ENCODE results near the gene CCNJL.

The CCNJL gene

GRCh38 chr5:160330212-160330611 lies 17.8 kb upstream of the CCNJL start:
- no peak for DNase-seq

- DNase-seq, result no peak
These were observed 15.5 kb upstream of the CCNJL start for GRCh38 chr5:160327818-160328217.

GRCh38 chr5:160326981-160327380 lies 14.6 kb upstream of the CCNJL start:
- DNase-seq, result no peak

- DNase-seq, result no peak
These were observed 13.4 kb upstream of the CCNJL start for GRCh38 chr5:160325716-160326115.

GRCh38 chr5:160324886-160325285 lies 12.5 kb upstream of the CCNJL start:
- DNase-seq, result no peak

- DNase-seq, result no peak
These were observed 6.0 kb upstream of the CCNJL start for GRCh38 chr5:160318409-160318808.

GRCh38 chr5:160317434-160317833 lies 5.1 kb upstream of the CCNJL start:
- DNase-seq, result no peak

GRCh38 chr5:160315968-160316367 lies 3.6 kb upstream of the CCNJL start:
- no peak for DNase-seq

GRCh38 chr5:160312960-160313727 lies 780 bp upstream of the CCNJL start:
- DNase-seq, result no peak

GRCh38 chr5:160311491-160312133 lies 752 bp downstream of the CCNJL start:
- DNase-seq, result no peak

GRCh38 chr5:160310552-160311295 lies 1.6 kb downstream of the CCNJL start:
- DNase-seq, result peak in 1 of 2 experiments; percentile 20

GRCh38 chr5:160310140-160310539 lies 2.2 kb downstream of the CCNJL start:
- DNase-seq, result peak; percentile 62 to 63

GRCh38 chr5:160306696-160307095 lies 5.7 kb downstream of the CCNJL start:
- DNase-seq, result no peak

- no peak for DNase-seq
These were observed 7.0 kb downstream of the CCNJL start for GRCh38 chr5:160305319-160305718.

GRCh38 chr5:160303690-160304089 lies 8.7 kb downstream of the CCNJL start:
- no peak for DNase-seq

GRCh38 chr5:160298189-160298588 lies 14.2 kb downstream of the CCNJL start:
- no peak for DNase-seq

- no peak for DNase-seq
These were observed 14.6 kb downstream of the CCNJL start for GRCh38 chr5:160297776-160298175.

GRCh38 chr5:160297004-160297403 lies 15.4 kb downstream of the CCNJL start:
- no peak for DNase-seq

- no peak for DNase-seq
These were observed 15.9 kb downstream of the CCNJL start for GRCh38 chr5:160296496-160296895.

- no peak for DNase-seq
These were observed 18.3 kb downstream of the CCNJL start for GRCh38 chr5:160293901-160294561.

GRCh38 chr5:160293386-160293785 lies 19.0 kb downstream of the CCNJL start:
- DNase-seq, result no peak

GRCh38 chr5:160291467-160291866 lies 20.9 kb downstream of the CCNJL start:
- DNase-seq, result no peak

- no peak for DNase-seq
These were observed 21.6 kb downstream of the CCNJL start for GRCh38 chr5:160290751-160291150.

Data from cerebellar nuclear complex (tissue), 1 donor.